Neuron (in vitro differentiated cells): ENCODE measurements around the gene HHLA2.

ENCODE experiments used
- H2AFZ ChIP-seq: one replicate; pipeline ENCODE4 v1.6.1; 2013; ENCODE audit warnings: low read depth, mild to moderate bottlenecking, inconsistent platforms, low read length, moderate library complexity
- H3K27me3 ChIP-seq: one replicate; pipeline ENCODE4 v1.6.1; 2013; ENCODE audit warnings: low read length; ENCODE audit not compliant: insufficient read depth
- H3K36me3 ChIP-seq: one replicate; pipeline ENCODE4 v1.6.1; 2013; ENCODE audit warnings: low read length; ENCODE audit not compliant: insufficient read depth
- H3K4me1 ChIP-seq: one replicate; pipeline ENCODE4 v1.6.1; 2013; ENCODE audit warnings: low read length; ENCODE audit not compliant: insufficient read depth
- H3K4me3 ChIP-seq: 2 replicates; pipeline ENCODE4 v1.5.1; 2013; ENCODE audit warnings: mild to moderate bottlenecking, low read length, moderate library complexity
- H3K9me3 ChIP-seq: one replicate; pipeline ENCODE4 v1.6.1; 2013; ENCODE audit warnings: low read length

The HHLA2 gene

DNA sequence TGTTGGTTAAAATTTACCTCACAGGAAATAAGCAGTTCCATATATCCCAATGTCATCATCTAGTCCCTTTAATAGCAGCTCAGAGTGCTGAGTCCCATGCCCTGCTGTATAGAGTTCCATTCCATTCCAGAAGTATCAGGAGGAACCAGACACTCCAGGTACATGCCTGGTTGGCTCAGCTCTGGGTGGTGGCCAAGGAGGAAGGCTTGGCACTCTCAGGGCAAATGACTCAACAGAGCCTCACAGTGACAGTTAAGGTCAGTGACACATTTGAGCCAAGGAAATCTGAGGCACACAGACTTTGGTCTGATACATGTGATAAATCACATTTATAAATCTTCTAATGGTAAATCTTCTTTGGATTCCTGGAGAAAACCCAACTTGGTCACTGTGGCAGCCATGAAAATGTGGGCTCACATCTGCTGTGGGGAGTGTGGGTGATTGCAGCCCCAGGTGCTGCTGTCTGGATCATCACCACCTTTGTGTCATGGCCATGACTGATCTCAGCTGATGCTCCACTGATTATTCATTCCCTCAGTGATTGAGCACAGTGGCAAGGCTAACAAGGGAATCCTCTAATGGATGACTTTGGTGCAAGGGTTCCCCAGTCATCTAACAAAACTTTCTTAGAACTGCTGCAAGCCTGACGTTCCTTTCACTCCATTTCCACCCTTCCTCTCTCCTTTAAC is 9.3 kb downstream of the HHLA2 start:
- Histone ChIP-seq H3K4me1 (no peaks in the 10 kb centered on the region), H3K36me3 (no peaks in the 10 kb centered on the region), H2AFZ (no peak overlapping the region), H3K27me3 (no peaks in the 10 kb centered on the region), H3K9me3 (no peaks in the 10 kb centered on the region), H3K4me3 (no peak overlapping the region)

DNA sequence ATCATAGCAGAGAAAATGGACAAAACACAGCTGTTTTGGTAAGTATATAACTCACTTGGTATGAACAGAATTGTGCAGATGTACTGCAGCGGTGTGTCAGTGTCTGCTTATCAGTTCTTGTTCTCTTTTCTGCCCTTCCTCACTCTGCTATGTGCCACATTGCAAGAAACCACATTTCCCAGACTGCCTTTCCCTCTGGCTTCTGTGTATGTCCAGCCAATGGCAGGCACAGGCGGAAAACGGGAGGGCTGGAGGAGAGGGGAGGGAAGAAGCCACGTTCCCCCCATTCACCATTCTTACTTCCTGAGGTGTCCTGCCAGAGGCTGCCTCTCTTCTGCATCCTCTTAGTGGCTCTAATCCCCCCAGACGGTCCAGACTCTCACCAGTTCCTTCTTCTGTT is 15.4 kb downstream of the HHLA2 start:
- H3K36me3 ChIP-seq = no peaks in the 10 kb centered on the region
- no peaks in the 10 kb centered on the region for H3K4me1 ChIP-seq
- H3K9me3 ChIP-seq = no peaks in the 10 kb centered on the region
- no peaks in the 10 kb centered on the region for H3K27me3 ChIP-seq
- H3K4me3 ChIP-seq = peak overlapping the region; percentile 17
- H2AFZ ChIP-seq = no peak overlapping the region

DNA sequence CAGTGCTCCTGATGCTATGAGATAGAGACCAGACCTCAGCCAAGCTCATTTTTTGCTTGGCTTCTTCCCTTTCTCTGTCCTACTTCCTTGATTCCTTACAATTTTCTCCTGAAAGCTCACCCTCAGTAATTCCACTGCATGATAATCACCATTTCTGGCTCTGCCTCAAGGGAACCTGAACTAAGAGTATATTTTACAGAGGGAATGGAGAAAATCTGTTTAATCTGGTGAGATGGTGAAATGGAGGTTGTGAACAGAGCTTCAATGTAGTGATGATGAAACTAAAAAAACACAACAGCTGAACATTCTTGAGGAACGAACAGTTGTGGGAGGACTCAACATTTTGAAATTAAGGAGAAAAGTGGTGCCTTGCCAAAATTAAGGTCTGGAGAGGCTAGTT is 16.3 kb downstream of the HHLA2 start:
- no peaks in the 10 kb centered on the region for H3K27me3 ChIP-seq
- H3K36me3 ChIP-seq = no peaks in the 10 kb centered on the region
- H3K4me3 ChIP-seq = no peak overlapping the region
- no peaks in the 10 kb centered on the region for H3K9me3 ChIP-seq
- no peak overlapping the region for H2AFZ ChIP-seq
- no peaks in the 10 kb centered on the region for H3K4me1 ChIP-seq

DNA sequence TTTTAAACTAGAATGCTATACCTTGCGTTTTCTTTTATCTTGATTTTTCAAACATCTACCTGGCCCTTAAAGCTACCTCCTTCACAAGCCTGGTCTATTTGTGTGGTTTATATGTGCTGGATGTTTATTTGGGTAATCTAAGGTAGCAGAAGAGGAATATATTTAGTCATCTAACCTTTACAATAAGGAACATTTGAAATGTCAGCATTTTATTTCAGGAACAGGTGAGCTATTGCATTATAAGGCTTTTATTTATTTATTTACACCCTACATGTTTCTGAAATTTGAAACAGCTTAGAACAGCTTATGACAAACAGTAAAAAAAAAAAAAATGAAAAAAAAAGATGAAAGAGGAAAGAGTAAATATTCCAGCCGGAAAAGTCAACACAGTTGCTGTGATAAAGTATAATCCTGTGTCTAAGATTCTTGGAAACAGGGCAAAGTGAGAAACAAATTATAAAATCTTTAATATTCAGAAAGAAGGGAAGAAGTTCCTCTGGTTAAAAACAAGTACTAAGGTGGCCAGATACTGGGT is 19.5 kb downstream of the HHLA2 start:
- no peaks in the 10 kb centered on the region for H3K27me3 ChIP-seq
- no peak overlapping the region for H2AFZ ChIP-seq
- H3K4me3 ChIP-seq = no peak overlapping the region
- H3K9me3 ChIP-seq = no peaks in the 10 kb centered on the region
- H3K36me3 ChIP-seq = no peaks in the 10 kb centered on the region
- no peaks in the 10 kb centered on the region for H3K4me1 ChIP-seq

DNA sequence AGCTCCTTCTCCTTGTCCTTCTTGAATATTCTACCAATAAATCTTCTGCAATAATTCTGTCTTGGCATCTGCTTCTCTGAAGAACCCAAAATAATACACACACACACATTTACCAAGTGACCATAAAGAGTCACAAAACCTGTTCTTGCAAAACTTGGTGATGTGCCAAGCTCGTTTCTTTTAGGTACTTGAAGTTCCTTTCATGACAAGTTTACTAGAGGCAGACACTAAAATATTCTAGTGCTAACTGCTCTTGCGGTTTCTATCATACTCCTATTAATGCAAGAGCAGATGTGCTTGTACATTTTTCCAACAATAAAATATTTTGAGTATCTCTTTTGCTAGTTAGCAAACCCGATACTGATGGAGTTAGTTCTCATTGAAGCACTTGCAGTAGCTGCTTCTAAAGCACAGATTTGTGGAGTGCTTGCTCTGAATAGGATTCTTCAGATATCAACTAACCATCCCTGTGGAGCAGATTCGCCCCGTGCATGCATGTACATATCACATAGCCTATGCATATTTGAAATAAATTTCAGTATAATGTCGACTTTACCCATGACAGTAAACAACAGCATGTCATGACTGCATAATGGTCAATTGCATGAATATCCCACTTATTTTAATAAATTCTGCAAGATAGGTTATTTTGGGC is 23.2 kb downstream of the HHLA2 start:
- H3K9me3 ChIP-seq = no peaks in the 10 kb centered on the region
- H3K4me1 ChIP-seq = no peaks in the 10 kb centered on the region
- no peak overlapping the region for H3K4me3 ChIP-seq
- H2AFZ ChIP-seq = no peak overlapping the region
- no peaks in the 10 kb centered on the region for H3K36me3 ChIP-seq
- H3K27me3 ChIP-seq = no peaks in the 10 kb centered on the region

DNA sequence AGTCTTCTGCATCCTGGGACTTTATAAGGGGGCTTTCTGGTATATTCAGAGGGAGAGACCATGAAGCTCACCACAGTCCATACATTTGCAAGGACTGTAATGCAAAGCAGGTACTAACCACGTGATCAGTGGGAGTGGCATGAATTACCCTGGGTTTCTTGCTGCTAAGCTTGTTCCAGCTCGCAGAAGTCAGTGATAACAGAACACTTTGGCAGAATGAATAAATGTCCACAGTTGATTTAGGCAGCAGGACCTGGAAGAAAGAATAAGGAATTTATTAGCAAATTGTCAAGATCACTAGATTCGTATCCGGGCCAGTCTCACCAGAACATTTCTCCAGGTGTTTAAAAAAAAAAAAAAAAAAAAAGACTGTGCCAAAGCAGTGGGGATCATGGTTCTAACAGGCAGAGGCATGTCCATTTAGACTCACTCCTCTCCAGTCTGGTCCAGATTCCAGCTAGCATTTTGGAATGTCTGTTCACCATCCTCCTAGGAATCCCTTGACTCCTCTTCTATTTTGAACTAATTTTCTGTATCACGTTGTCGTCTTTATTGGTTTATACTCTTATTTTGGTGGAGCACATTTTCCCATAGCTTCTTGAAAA is 24.5 kb downstream of the HHLA2 start:
- Histone ChIP-seq H3K27me3 (no peaks in the 10 kb centered on the region), H3K4me3 (no peak overlapping the region), H3K4me1 (no peaks in the 10 kb centered on the region), H2AFZ (no peak overlapping the region), H3K9me3 (no peaks in the 10 kb centered on the region), H3K36me3 (no peaks in the 10 kb centered on the region)

DNA sequence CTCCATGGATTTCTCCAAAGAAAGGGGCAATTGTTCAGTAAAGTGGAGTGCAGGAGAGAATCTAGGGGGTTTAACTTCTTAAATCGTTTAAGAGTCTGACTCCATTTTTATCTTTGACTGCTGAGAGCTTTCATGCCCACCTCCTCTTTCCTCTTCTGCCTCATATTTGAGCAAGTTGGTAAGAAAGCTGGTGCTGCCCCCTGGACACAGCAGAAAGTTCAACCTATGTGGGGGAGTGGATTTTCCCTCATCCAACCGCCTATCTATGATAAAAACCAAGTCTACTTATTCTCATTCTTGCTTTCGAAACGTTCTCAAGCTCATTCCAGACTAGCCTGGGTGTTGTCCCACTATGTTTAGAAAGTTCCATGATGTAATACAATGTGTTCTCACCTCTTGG is 26.0 kb downstream of the HHLA2 start:
- Histone ChIP-seq H3K9me3 (no peaks in the 10 kb centered on the region), H3K4me3 (no peak overlapping the region), H3K4me1 (no peaks in the 10 kb centered on the region), H3K36me3 (no peaks in the 10 kb centered on the region), H3K27me3 (no peaks in the 10 kb centered on the region), H2AFZ (no peak overlapping the region)

DNA sequence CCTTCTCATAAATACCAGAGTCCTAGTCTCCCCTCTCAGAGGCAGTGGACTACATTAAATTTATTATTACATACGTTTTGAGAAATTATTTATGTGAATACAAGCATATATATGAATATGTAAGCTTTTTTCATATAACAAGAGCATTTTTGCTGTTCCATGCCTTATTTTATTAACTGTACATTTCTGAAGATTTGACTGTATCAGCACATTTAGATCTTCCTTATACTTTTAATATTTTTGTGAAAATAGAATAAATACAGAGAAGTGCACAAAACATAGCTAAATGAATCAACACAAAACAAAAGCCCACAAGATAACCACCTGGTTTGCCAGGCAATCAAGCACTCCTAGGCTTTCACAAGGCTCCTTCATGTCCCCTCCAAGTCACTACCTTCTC is 27.8 kb downstream of the HHLA2 start:
- H3K9me3 ChIP-seq = no peaks in the 10 kb centered on the region
- no peak overlapping the region for H3K4me3 ChIP-seq

DNA sequence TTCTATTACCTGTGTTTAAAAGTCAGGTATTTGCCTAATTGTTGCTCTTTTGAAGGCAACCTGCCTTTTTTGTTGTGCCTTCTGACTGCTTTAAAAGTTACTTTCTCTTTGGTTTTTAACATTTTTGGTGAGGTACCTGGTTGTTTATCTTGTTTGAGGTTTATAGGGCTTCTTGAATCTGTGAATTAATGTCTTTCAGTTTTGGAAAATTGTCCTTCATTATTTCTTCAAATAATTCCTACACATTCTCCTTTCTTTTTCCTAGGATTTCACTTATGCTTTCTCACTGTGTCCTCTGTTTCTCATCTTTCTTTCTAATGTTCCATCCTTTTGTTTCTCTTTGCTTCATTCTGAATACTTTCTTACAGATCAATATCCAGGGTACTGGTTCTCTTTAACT is 30.8 kb downstream of the HHLA2 start:
- Histone ChIP-seq H3K9me3 (no peaks in the 10 kb centered on the region), H3K4me3 (no peak overlapping the region), H2AFZ (no peak overlapping the region), H3K4me1 (no peaks in the 10 kb centered on the region), H3K27me3 (no peaks in the 10 kb centered on the region), H3K36me3 (no peaks in the 10 kb centered on the region)

More for the DNA sequence above, 27.8 kb downstream of the HHLA2 start:
- Histone ChIP-seq H3K4me1 (no peaks in the 10 kb centered on the region), H2AFZ (no peak overlapping the region), H3K36me3 (no peaks in the 10 kb centered on the region), H3K27me3 (no peaks in the 10 kb centered on the region)

DNA sequence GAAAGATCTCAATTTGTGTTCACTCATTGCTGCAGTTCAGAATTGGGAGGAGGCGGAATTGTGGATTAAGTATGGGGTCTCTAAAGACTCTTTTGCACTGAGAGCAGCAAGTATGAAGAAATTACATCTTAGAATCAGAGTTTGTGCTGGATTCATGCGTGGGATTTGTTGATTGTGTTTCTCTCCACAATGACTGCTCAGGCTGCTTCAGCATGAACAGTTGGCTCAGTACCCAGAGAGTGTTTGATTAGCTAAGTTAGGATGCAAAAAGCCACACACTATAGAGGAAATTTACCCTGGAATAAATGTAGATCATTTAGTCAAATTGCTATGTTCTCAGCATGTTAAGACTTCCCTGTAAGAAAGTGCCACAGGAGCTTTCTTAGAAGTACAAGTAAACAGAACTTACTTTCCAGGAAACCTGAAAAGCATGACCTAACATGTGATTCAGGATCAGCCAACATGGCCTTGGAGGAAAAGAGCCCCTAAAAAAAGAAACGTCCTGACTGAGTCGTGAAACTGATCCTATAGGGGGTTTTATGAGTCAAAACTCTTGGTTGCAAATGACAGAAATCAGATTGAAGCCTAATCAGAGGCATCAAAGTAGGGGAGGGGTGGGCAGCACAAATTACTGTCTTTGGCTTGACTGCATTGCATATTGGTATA is 32.6 kb downstream of the HHLA2 start:
- Histone ChIP-seq H3K9me3 (no peaks in the 10 kb centered on the region), H3K4me3 (no peak overlapping the region), H3K36me3 (no peaks in the 10 kb centered on the region), H3K4me1 (no peaks in the 10 kb centered on the region), H3K27me3 (no peaks in the 10 kb centered on the region), H2AFZ (no peak overlapping the region)

DNA sequence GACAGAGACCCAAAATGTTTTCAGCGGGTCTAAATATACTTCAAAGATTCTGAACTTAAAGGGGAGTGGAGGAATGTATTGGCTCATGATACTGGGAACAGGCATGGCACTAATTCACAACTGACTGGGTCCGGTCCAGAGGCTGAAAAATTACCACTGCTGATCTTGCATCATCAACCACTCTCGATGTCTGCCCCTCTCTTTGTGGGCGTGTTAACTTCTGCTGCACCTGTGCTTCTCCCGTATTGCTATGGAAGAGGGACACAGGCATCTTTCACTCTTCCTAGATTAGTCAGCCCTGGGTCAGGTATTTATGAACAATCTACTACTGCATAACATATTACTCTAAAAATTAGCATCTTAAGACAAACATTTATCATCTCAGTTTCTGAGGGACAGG is 33.2 kb downstream of the HHLA2 start:
- Histone ChIP-seq H2AFZ (no peak overlapping the region), H3K27me3 (no peaks in the 10 kb centered on the region), H3K9me3 (no peaks in the 10 kb centered on the region)

DNA sequence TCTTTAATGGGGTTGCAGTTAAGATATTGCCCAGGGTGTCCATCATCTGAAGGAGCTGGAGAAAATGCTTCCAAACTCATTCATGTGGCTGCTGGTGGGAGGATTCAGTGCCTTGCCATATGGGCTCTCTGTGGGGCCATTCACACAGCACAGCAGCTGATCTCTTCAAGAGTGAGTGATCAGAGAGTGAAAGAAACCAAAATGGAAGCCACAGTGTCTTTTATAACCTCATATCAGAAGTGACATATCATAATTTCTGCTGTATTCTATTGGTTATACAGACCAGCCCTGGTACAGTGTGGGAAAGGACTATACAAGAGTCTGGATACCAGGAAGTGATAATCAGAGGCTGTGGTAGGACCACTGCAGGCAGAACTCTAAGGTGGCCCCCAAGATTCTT is 33.6 kb downstream of the HHLA2 start:
- H3K4me1 ChIP-seq = no peaks in the 10 kb centered on the region
- no peak overlapping the region for H2AFZ ChIP-seq
- H3K27me3 ChIP-seq = no peaks in the 10 kb centered on the region
- H3K36me3 ChIP-seq = no peaks in the 10 kb centered on the region
- H3K9me3 ChIP-seq = no peaks in the 10 kb centered on the region
- H3K4me3 ChIP-seq = no peak overlapping the region

More for the DNA sequence above, 33.2 kb downstream of the HHLA2 start:
- Histone ChIP-seq H3K36me3 (no peaks in the 10 kb centered on the region), H3K4me1 (no peaks in the 10 kb centered on the region), H3K4me3 (no peak overlapping the region)

DNA sequence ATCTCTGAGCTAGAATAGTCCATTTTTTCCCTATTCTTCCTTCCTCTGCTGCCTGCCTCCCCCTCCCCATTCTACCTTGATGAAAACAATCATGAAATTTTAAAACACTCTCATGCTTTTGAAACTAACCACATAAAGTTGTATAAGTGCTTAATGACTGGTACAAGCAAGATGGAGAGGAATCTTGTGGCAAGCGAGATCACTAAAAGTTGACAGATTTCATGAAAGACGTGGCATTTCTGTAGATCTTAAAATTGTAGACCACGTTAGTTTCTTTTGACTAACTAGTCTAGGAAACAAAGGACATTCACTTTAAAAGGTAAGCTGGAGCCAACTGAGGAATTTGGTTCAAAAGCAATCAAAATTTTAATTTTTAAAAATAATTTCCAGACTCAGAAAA is 35.4 kb downstream of the HHLA2 start:
- no peak overlapping the region for H2AFZ ChIP-seq
- H3K9me3 ChIP-seq = no peaks in the 10 kb centered on the region
- no peaks in the 10 kb centered on the region for H3K36me3 ChIP-seq

More for the DNA sequence above, 35.4 kb downstream of the HHLA2 start:
- no peak overlapping the region for H3K4me3 ChIP-seq
- no peaks in the 10 kb centered on the region for H3K27me3 ChIP-seq
- H3K4me1 ChIP-seq = no peaks in the 10 kb centered on the region
